Glutamatergic neuron (in vitro differentiated cells): ENCODE results near the gene IPO5. TPM values are rescaled to one million over a fixed set of nuclear protein-coding genes. Genes with fewer than 3 reads are reported as not detected.

Experiments
- DNase-seq: peaks from one replicate; pipeline ENCODE4 v3.0.0; 2022
- H3K27ac Mint-ChIP-seq: one replicate; pipeline ENCODE4 v1.8.0; 2020; ENCODE audit warnings: mild to moderate bottlenecking, mixed read lengths, inconsistent platforms; ENCODE audit not compliant: unreplicated experiment
- H3K27me3 Mint-ChIP-seq: one replicate; pipeline ENCODE4 v1.8.0; 2020; ENCODE audit warnings: mild to moderate bottlenecking, moderate library complexity, mixed read lengths, inconsistent platforms; ENCODE audit not compliant: unreplicated experiment
- H3K36me3 Mint-ChIP-seq: one replicate; pipeline ENCODE4 v1.8.0; 2020; ENCODE audit warnings: mild to moderate bottlenecking, mixed read lengths, inconsistent platforms; ENCODE audit not compliant: unreplicated experiment
- H3K4me1 Mint-ChIP-seq: one replicate; pipeline ENCODE4 v1.8.0; 2020; ENCODE audit warnings: mild to moderate bottlenecking, low read depth, mixed read lengths, inconsistent platforms; ENCODE audit not compliant: unreplicated experiment
- H3K4me3 Mint-ChIP-seq: one replicate; pipeline ENCODE4 v1.8.0; 2020; ENCODE audit warnings: mild to moderate bottlenecking, mixed read lengths, inconsistent platforms; ENCODE audit not compliant: unreplicated experiment
- H3K9me3 Mint-ChIP-seq: one replicate; pipeline ENCODE4 v1.8.0; 2020; ENCODE audit warnings: mild to moderate bottlenecking, moderate library complexity, mixed read lengths, inconsistent platforms; ENCODE audit not compliant: unreplicated experiment
- total RNA-seq: library from RNA; stranded (reverse); fragmentation: NEBNext Ultra II Directional; extraction: Animal tissue kit (Norgen Biotek cat#: 25700); gene quantifications from one replicate; pipeline ENCODE4 v1.2.1, GENCODE V29; 2021; ENCODE audit not compliant: unreplicated experiment
- TF ChIP-seq, protein P1 (sequence below): fragments of 200-600 bp; sonication (generic); IDR thresholded peaks from one replicate; pipeline ENCODE4 v1.5.0; 2021; ENCODE audit not compliant: partially characterized antibody, unreplicated experiment

The IPO5 gene
- total RNA-seq, 1 donor from 2014 or later: 122 TPM

- H3K4me1 Mint-ChIP-seq: no peaks in the 10 kb centered on the region
- no peak for DNase-seq
- H3K27ac Mint-ChIP-seq: no peak overlapping the region
- H3K4me3 Mint-ChIP-seq: no peak overlapping the region
- TF ChIP-seq, protein P1, sequence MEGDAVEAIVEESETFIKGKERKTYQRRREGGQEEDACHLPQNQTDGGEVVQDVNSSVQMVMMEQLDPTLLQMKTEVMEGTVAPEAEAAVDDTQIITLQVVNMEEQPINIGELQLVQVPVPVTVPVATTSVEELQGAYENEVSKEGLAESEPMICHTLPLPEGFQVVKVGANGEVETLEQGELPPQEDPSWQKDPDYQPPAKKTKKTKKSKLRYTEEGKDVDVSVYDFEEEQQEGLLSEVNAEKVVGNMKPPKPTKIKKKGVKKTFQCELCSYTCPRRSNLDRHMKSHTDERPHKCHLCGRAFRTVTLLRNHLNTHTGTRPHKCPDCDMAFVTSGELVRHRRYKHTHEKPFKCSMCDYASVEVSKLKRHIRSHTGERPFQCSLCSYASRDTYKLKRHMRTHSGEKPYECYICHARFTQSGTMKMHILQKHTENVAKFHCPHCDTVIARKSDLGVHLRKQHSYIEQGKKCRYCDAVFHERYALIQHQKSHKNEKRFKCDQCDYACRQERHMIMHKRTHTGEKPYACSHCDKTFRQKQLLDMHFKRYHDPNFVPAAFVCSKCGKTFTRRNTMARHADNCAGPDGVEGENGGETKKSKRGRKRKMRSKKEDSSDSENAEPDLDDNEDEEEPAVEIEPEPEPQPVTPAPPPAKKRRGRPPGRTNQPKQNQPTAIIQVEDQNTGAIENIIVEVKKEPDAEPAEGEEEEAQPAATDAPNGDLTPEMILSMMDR: no peak
- H3K27me3 Mint-ChIP-seq: no peaks in the 10 kb centered on the region
- H3K9me3 Mint-ChIP-seq: no peaks in the 10 kb centered on the region
- no peaks in the 10 kb centered on the region for H3K36me3 Mint-ChIP-seq
These were observed 9.4 kb downstream of the IPO5 start for GRCh38 chr13:97962887-97963286.

GRCh38 chr13:97967226-97967625 lies 13.8 kb downstream of the IPO5 start:
- TF ChIP-seq, protein P1: no peak

GRCh38 chr13:97967948-97968347 lies 14.5 kb downstream of the IPO5 start:
- Mint-ChIP-seq H3K4me3 (no peak overlapping the region), H3K4me1 (no peaks in the 10 kb centered on the region), H3K27ac (no peak overlapping the region), H3K9me3 (no peaks in the 10 kb centered on the region), H3K27me3 (no peaks in the 10 kb centered on the region), H3K36me3 (no peaks in the 10 kb centered on the region)
- no peak for DNase-seq
- TF ChIP-seq, protein P1: no peak

More at GRCh38 chr13:97967226-97967625, 13.8 kb downstream of the IPO5 start:
- Mint-ChIP-seq H3K27me3 (no peaks in the 10 kb centered on the region), H3K9me3 (no peaks in the 10 kb centered on the region), H3K4me3 (no peak overlapping the region), H3K27ac (no peak overlapping the region), H3K36me3 (no peaks in the 10 kb centered on the region), H3K4me1 (no peaks in the 10 kb centered on the region)
- no peak for DNase-seq

DNA sequence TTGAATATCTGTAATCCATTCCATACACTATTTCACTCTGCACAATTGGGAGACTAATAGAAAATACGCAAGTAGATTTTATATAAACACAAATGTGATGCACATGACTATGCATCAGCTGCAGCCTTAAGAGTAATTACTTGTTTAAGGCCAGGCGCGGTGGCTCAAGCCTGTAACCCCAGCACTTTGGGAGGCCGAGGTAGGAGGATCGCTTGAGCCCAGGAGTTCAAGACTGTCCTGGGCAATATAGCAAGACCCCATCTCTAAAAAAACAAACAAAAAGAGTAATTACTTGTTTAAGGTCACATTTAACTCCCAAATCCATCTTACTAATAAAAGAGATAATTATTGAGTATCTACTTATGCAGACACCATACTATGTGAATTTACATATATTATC lies 18.0 kb downstream of the IPO5 start:
- Mint-ChIP-seq H3K36me3 (no peaks in the 10 kb centered on the region), H3K4me3 (no peak overlapping the region), H3K27me3 (peaks cover 1% of the 10 kb centered on the region), H3K4me1 (no peaks in the 10 kb centered on the region), H3K27ac (no peak overlapping the region), H3K9me3 (no peaks in the 10 kb centered on the region)
- no peak for DNase-seq
- TF ChIP-seq, protein P1: no peak

DNA sequence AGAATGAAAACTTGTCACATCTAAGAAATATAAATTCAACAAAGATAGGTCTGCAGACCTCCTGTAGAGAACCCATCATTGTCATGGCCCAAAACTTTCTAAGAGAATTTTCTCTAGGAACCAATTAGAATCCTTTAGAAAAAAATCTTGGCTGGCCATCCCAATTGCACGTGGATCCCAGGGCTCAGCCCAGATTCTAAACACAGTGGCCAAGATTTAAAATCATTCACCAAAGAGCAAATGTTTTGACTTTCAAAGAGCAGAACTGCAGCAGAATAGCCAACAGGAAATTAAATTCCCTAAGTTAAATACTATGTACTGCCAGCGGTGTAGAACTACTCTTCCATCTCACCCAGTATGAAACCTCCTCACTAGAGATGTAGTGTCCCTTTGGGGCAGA lies 21.3 kb downstream of the IPO5 start:
- Mint-ChIP-seq H3K36me3 (no peaks in the 10 kb centered on the region), H3K4me1 (peaks cover 9% of the 10 kb centered on the region), H3K27ac (no peak overlapping the region), H3K9me3 (peaks cover 2% of the 10 kb centered on the region), H3K4me3 (no peak overlapping the region), H3K27me3 (peaks cover 5% of the 10 kb centered on the region)
- DNase-seq: no peak
- TF ChIP-seq, protein P1: no peak
